GM21825 (cell line): ENCODE data around the gene SPOP.
A peak's percentile ranks its signal among the peaks of the same experiment; 100 is the strongest.

Experiments used
- ATAC-seq: cut with Tn5 transposase; IDR thresholded peaks from one replicate; pipeline ENCODE4 v1.9.1; 2021; ENCODE audit warnings: mild to moderate bottlenecking, moderate library complexity; ENCODE audit not compliant: unreplicated experiment

The SPOP gene

DNA sequence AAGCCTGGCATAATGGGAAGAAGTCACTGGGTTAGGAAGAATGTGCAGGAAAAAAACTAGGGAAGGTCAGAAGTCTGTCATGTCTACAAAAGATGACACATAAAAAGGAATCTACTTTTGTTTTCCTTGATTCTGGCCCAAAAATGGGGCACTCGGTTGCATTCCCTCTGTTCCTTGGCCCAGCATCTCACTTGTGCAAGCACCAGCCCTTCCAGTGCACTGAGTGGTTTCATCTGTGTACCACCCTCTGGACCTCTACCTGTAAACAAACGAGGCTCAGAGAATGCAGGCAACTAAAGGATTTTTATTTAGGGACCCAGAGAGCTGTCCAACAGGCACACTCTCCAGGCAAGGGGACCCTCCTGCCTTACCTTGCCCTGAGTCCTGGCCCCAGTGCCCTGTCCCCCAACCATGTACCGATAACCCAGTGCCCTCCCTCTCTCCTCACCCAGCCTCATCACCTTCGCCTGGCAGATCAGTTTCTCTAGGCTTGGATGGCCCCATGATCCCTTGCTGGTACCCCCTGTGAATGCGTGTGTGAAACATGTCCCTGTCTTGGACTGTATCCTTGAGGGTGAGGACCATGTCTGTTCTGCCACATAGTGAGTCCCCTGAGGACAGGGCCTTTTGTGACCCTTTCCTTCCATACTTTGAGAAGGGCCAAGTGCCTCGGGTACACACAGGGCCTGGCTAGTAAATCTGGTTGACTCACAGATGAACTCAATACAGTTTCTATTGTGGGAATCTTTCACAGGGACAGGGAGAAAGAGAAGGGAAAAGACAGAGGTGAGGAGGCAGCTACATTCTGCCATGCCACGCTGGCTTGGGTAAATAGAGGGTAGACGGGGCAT lies 88.9 kb downstream of the SPOP start:
- no peak for ATAC-seq

GRCh38 chr17:49588312-49588711 lies 89.6 kb downstream of the SPOP start:
- ATAC-seq = no peak

DNA sequence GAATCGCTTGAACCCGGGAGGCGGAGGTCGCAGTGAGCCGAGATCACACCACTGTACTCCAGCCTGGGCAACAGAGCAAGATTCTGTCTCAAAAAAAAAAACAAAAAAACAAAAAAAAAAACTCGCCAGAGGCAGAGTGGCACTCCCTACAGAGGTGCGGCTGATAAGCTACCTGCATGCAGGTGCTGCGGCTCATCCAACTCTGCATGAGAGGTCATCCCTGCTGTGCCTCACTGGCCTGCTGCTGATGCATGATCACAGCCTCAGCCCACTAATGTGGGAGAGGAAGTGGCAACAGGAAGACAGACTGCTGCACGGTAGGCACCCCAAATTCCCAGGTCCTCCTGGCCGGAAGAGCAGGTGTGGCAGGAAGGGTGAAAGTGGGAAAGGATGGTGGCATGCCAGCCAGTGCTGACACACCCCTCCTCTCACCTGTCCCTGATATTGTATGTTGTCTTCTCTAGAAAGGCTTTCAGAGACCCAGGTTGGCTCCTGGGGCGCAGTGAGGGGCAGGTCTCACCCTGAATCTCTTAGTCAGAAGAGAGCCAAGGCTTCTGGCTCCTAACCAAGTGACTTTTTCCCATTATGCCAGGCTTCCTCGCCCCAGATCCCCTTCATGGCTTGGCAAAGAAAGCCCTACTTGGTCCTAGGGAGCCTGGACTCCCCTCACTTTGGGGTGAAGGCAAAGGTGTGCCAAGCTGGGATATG lies 90.4 kb downstream of the SPOP start:
- no peak for ATAC-seq

GRCh38 chr17:49585422-49586027 lies 92.4 kb downstream of the SPOP start:
- no peak for ATAC-seq

DNA sequence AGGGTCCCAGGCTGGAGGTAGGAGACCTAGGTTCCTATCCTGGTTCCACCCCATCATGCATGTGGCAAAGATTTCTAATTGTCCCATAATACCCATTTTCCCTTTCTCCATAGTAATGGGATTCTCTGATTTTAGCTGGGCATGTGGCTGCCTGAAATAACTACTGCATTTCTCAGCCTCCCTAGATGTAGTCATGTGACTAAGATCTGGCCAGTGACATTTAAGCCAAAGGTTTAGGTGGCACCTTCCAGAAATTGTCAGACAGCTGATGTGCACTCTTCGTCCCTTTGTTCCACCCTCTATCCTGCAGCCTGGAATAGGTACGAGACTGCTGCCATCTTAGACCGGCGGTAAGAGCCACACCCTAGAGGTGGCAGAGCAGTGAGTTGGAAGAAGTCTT lies 94.0 kb downstream of the SPOP start:
- no peak for ATAC-seq

DNA sequence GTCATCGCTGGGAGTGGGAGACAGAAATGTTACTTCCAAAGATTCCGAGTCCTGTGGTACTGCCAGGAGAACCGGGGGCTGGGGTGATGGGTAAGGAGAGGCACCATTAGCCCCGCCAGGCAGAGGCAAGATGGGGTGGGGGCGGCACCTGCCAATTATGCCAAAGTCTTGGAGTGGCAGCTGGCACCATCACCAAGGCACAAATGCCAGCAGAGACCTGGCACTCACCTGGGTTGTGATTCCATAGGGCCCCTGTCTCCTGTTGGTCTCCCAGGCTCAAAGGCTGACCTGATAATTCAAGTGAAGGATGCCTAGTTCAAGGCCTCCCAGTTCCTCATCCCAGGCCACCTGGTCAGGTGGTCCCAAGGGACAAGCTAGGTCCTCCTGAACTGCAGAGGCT lies 94.7 kb downstream of the SPOP start:
- no peak for ATAC-seq

DNA sequence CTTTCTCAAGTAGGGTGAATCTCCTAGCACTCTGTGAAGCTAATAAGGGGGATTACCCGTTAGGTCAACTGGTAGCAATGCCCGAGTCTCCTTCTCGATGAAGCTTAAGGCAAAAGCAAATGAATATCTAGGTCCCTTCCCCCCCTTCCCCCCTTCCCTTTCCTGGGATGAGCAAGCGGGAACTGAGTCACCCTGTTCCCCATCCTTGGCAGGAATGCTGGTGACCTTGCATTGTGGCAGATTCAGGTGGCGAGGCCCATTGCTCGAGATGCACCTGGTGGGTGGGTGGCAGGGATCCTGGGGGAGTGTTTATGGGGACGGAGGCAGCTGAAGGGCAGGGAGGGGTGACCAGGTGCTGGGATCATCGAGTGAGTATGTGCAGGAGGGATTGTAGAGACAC lies 95.1 kb downstream of the SPOP start:
- ATAC-seq = no peak

GRCh38 chr17:49582055-49582722 lies 95.7 kb downstream of the SPOP start:
- no peak for ATAC-seq

GRCh38 chr17:49581648-49581998 lies 96.3 kb downstream of the SPOP start:
- ATAC-seq = no peak

GRCh38 chr17:49580981-49581647 lies 96.8 kb downstream of the SPOP start:
- no peak for ATAC-seq

- ATAC-seq = no peak
Observed at GRCh38 chr17:49580055-49580721, 97.7 kb downstream of the SPOP start.

GRCh38 chr17:49579522-49579921 lies 98.4 kb downstream of the SPOP start:
- ATAC-seq = no peak

- no peak for ATAC-seq
Observed at GRCh38 chr17:49578952-49579500, 98.9 kb downstream of the SPOP start.

DNA sequence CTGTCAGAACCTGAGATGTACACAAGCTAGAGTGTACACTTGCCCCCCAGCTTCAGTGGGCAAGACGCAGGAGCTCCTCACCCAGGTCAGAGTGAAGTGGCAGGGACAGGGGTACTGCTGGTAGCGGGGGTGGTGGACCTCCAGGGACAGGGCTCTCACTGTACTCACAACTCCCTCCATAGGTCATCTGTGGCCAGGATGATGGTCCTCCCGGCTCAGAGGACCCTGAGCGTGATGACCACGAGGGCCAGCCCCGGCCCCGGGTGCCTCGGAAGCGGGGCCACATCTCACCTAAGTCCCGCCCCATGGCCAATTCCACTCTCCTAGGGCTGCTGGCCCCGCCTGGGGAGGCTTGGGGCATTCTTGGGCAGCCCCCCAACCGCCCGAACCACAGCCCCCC lies 99.5 kb downstream of the SPOP start:
- no peak for ATAC-seq

- no peak for ATAC-seq
Observed at GRCh38 chr17:49577963-49578362, 99.9 kb downstream of the SPOP start.

- no peak for ATAC-seq
Observed at GRCh38 chr17:49577650-49577934, 100.3 kb downstream of the SPOP start.

DNA sequence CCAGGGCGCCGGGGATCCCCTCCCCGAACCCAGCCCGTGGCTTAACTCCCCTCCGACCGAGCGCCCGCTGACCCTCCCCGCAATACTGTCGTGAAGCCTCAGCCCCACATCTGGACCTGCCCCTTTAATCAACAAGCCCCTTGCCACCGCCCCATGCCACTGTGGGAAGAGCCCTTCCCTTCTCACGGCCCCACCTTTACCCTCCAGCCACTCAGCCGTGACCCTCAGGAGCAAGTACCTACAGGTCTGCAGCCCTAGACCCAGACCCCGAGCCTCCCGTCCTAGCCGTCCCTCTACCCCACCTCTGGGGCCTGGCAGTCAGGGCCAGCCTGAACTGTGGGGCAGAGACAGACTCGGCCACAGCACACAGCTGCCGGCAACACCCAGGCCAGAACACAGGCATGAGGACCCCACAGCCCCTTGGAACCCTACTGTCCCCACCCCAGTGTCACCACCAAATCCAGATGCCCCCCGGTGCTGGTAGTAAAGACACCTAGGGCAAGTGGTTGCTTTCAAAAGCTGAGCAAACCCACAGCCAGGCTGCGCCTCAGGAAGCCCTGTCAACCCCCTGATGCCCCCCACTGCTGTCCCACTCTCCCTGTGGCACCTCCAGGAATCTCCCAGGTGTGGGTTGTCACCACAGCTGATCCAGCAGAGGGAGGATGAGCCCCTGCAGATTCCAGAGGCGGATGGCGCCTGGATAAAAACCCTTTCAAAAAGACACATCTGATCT lies 100.8 kb downstream of the SPOP start:
- ATAC-seq = no peak

- no peak for ATAC-seq
Observed at GRCh38 chr17:49576088-49576916, 101.6 kb downstream of the SPOP start.

- ATAC-seq = peak; percentile 39
Observed at GRCh38 chr17:49575679-49576087, 102.2 kb downstream of the SPOP start, which contains the start of gene NXPH3. TSS of gene NXPH3 (plus strand) at chr17:49575871. CDS start at chr17:49576220, 349 bp downstream.
